ENCODE data around the gene F7.

F7 gene

GRCh38 chr13:113086991-113087922 is 18.3 kb upstream of the F7 start:
- DNase-seq (ENCODE audit: low read depth in 3 of 3), result no peak

DNA sequence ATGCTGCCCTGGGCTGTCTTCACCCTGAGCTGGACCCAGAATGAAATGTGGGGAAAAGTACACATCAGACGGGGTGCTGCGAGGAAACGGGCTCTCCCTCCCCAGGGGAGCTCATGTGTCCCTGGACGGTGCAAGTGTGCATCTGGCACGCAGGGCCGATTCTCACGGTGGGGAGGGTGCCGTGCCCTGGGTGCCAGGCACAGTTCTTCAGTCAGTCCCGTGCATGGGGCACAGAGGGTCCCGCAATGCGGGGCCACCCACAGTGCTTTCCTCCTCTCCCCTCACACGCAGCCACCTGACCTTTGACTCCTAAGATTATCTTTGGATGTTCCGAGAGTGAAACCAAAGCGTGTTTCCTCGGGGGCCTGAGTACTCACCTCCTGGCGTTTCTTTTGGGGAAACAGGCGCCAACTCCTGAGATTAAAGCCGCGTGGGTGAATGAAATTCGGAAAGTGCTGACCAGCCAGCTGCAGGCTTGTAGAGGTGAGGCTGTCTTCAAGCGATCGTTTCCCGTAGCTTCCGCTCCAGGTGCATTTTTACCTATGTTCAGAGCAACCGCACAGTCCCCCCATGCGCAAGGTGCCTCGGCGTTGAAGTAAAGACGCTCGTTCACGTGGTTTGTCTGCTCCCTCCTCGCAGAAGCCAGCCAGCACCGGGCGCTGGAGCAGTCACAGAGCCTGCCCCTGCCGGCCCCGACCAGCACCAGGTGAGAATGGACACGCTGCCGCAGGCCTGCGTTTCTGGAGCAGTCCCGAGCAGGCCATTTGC is 17.5 kb upstream of the F7 start:
- DNase-seq (ENCODE audit: low read depth in 3 of 3), result no peak

DNA sequence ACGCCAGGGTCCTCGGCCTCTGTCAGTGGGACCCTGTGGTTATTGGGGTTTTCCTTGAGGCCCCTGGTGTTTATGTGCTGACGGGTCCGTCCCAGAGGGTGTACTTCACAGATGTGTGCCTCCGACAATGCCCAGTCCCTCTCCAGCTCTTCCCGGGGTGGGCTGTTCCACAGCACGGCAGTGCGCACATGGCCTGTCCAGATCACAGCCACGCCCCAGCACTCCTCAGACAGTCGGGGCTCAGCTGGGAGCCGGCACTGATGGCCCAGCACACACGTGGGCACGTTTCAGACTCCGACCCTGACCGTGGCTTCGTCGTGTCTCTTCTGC is 16.9 kb upstream of the F7 start:
- no peak for DNase-seq (ENCODE audit: low read depth in 3 of 3)

DNA sequence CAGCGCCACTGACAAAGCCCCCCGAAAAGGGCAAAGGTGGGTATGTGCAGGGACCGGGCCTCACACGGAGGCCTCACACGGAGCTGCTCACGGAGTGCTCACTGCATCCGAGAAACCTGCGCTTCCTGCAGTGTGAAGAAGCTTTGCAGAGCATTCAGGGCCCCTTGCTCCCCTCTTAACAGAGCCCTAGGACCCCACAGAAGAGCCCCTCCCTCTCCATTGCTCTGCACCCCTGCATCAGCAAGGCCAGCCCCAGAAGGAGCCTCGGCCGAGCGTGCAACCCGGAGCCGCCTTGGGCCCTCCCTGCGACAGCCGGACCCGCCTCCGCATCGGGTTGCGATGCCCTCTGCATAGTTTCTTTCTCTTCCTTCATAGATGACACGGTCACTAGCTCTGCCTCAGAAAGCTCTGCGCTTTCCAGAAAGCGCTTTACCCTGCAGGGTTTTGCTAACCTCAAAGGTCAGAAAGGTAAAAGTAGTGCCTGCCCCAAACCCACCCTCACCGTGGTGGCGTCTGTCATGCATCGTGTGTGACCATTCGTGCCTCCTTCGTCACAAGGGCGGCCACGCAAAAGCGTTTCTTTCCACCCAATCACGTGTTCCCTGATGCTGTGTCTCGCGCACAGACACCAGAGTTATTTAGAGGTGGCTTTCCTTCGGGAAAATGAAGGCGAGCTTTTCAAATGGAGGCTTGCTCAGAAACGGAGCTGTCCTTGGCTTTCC is 15.7 kb upstream of the F7 start:
- DNase-seq (ENCODE audit: low read depth in 3 of 3), result no peak

GRCh38 chr13:113090415-113090770 is 15.2 kb upstream of the F7 start:
- no peak for DNase-seq (ENCODE audit: low read depth in 3 of 3)

GRCh38 chr13:113090806-113091205 is 14.8 kb upstream of the F7 start:
- DNase-seq (ENCODE audit: low read depth in 3 of 3), result no peak

- DNase-seq (ENCODE audit: low read depth in 3 of 3), result no peak
Observed at GRCh38 chr13:113091211-113091771, 14.3 kb upstream of the F7 start.

DNA sequence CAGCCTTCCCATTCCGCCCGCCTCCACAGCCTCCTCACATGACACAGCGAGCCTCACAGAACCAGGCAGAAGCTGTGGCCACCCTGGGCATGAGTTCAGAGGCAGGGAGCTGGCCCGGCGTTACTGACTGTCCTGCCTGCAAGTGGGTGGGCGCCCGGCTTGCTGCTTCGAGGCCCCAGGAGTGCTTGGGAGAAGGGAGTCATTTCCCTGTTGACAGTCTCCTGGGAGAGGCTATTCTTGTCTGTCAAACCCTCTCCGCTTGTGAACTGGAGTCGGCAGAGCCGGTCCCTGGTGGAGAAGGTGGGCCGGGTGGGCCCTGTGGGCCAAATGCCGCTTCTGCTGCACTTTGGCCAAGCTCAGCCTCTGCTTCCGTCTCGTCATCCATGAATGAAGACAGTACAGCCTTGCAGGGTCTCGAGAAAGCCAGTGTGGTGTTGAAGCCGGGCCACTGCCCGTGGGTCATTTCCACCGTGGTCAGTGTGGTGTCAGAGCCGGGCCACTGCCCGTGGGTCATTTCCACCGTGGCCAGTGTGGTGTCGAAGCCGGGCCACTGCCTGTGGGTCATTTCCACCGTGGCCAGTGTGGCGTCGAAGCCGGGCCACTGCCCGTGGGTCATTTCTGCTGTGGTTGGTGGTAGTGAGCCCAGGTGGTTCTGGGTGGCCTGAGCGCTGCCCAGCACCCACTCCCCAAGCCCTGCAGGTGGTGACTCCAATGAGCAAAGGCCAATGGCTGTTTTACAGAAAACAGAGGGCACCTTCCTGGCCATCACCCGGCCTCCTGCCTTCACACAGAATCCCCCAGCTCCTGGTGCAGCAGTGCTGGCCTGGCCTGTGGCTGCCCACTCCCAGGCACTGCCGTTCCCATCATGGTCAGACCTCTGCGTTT is 13.5 kb upstream of the F7 start:
- no peak for DNase-seq (ENCODE audit: low read depth in 3 of 3)

GRCh38 chr13:113092776-113093579 is 12.6 kb upstream of the F7 start:
- DNase-seq (ENCODE audit: low read depth in 3 of 3), result no peak

GRCh38 chr13:113093580-113094409 is 11.8 kb upstream of the F7 start:
- no peak for DNase-seq (ENCODE audit: low read depth in 3 of 3)

DNA sequence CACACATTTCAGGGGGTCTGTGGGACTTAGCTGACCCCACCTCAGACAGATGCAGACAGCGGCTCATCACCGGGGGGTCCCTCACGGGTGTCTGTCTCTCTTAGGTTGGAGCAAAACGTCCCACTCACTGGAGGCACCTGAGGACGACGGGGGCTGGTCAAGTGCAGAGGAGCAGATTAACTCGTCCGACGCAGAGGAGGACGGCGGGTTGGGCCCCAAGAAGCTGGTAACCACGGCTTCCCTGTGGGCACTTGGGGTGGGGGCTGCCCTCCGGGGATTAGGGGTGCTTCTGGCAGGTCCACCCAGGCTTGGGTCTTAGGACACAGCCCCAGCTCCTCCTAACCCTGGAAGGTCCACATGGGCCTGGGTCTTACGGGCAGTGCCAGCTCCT is 11.2 kb upstream of the F7 start:
- no peak for DNase-seq (ENCODE audit: low read depth in 3 of 3)

DNA sequence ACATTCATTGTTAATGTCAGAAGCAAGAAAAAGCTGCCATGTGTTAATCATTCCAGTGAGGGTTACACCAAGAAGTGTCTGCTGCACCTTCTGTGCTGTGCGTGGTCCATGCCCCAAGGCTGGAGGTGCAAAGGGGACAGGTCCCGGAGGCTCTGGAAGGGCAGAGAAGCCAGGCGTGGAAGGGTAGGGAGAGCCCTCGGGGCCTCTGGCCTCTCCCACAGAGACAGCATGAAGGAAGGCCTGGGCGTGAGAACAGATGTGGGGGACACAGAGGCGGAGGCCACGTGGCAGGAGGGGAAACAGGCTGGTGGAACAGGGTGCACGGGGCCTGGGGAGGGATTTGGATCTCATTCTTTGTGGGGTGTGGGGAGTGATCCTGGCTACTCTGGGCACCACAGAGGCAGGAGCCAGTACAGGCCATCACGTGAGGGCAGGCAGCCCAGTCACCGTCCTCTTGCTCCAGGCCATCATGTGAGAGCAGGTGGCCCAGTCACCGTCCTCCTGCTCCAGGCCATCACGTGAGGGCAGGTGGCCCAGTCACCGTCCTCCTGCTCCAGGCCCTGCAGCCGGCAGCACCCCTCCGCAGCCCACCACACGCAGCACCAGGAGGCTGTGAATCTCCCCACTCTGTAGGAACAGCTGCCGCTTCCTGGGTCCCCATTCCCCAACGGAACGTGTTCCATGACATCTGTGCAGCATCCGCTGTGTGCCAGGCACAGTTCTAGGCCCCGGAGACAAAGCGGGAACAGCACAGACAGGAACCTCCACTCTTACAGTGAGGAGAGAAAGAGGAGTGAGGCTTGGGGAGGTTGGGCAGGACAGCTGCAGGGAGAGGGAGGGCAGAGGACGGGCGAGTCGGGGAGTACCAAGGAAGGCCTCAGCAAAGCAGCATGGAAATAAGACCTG is 10.2 kb upstream of the F7 start:
- no peak for DNase-seq (ENCODE audit: low read depth in 3 of 3)

- DNase-seq (ENCODE audit: low read depth in 3 of 3), result no peak
Observed at GRCh38 chr13:113096052-113096744, 9.4 kb upstream of the F7 start.

DNA sequence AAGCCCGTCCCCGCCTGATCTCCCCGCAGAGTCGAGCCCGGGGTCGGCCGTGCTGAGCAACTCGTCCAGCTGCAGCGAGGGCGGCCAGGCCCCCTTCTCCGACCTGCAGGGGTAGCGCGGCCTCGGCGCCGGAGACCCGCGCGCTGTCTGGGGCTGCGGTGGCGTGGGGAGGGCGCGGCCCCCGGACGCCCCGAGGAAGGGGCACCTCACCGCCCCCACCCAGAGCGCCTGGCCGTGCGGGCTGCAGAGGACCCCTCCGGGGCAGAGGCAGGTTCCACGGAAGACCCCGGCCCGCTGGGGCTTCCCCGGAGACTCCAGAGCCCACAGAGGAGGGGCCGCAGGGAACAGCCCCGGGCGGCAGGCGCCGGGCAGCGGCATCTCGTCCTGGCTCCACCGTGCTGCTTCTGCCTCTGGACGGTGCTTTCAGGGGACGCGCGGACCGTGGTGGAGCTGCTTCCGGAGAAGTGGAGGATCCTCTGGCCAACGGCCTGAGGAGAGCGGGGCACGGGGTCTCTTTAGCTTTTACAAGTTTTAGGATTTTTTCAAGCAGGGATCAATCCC is 8.8 kb upstream of the F7 start:
- DNase-seq (ENCODE audit: low read depth in 3 of 3), result no peak

GRCh38 chr13:113097651-113098050 is 7.9 kb upstream of the F7 start:
- no peak for DNase-seq (ENCODE audit: low read depth in 3 of 3)

DNA sequence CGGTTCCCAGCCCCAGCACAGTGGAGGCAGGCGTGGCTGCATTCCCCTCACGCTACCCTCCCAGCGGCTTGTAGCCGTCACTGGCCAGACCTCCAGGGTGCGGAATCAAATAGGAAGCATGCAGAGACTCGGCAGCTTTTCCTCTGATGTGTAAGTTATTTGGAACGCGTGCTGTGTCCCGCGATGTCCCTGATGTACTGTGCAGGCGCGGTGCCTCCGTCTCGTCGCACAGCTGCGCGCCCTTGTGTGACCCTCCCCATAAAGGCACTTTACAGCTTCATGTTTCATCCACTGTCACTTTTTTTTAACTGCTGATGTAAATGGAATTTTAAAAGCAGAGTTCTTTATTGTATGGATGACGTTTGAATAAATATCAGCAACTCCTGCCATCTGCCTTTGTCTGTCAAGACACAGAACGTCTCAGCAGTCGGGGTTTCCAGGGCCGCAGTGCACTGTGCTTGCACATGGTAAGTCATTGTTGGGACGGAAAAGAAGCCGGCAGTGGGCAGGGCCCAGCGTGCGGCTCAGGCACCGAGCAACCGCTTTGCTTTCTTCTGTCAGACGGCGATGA is 7.3 kb upstream of the F7 start:
- no peak for DNase-seq (ENCODE audit: low read depth in 3 of 3)

DNA sequence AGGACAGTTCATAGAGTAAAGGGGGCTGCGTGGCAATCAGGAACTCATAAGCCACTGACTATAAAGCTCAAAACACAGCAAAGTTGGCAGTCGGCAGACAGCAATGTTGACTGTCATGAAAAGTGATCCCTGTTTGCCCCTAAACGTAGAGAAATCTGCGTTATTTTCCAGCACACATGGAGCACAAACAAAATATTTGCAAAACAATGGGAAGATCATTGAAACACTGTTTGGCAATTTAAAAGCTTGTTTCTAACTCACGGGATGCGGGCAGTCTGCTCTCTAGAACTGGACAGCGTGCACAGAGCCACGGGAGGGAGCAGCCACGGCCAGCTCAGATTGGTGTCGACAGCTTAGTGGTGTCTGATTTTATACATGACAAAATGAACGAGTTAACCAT is 6.4 kb upstream of the F7 start:
- DNase-seq (ENCODE audit: low read depth in 3 of 3), result no peak
